Activated B cell treated with CpG ODN at 0.5 μM for 24 hours (primary cell): ENCODE results near the gene C12orf60. TPM values are rescaled to one million over a fixed set of nuclear protein-coding genes. Genes with fewer than 3 reads are reported as not detected.

Source experiments
- ATAC-seq: fragments of 200-7000 bp; cut with Tn5 transposase; one replicate; pipeline ENCODE4 v1.10.0; 2021; ENCODE audit warnings: low read depth, mild to moderate bottlenecking, moderate library complexity
- CTCF ChIA-PET: fragments of 350-600 bp; sonication (Branson Sonifier 250); formaldehyde crosslinking; loops from one replicate; lab custom pipeline; 2021; ENCODE audit warnings: antibody characterized with exemption; lab: Charles Lee
- POLR2A ChIA-PET: fragments of 350-600 bp; sonication (Branson Sonifier 250); formaldehyde crosslinking; loops from one replicate; lab custom pipeline; 2021; ENCODE audit warnings: antibody characterized with exemption; lab: Charles Lee
- DNase-seq: peaks from one replicate; pipeline ENCODE4 v3.0.0; 2022
- H3K27ac Mint-ChIP-seq: one replicate; pipeline ENCODE4 v1.8.0; 2020; ENCODE audit warnings: mixed read lengths
- H3K27me3 Mint-ChIP-seq: one replicate; pipeline ENCODE4 v1.8.0; 2021; ENCODE audit warnings: mixed read lengths
- H3K36me3 Mint-ChIP-seq: one replicate; pipeline ENCODE4 v1.8.0; 2021; ENCODE audit warnings: low read depth, mixed read lengths
- H3K4me1 Mint-ChIP-seq: one replicate; pipeline ENCODE4 v1.8.0; 2021; ENCODE audit warnings: mixed read lengths
- H3K4me3 Mint-ChIP-seq: one replicate; pipeline ENCODE4 v1.8.0; 2020; ENCODE audit warnings: mild to moderate bottlenecking, mixed read lengths
- H3K9me3 Mint-ChIP-seq: one replicate; pipeline ENCODE4 v1.8.0; 2020; ENCODE audit warnings: mixed read lengths
- CTCF ChIP-seq: fragments of 200-600 bp; IDR thresholded peaks from one replicate; pipeline ENCODE4 v1.8.0; 2022; ENCODE audit warnings: antibody characterized with exemption, mild to moderate bottlenecking
- intact Hi-C: fragments of 100-400 bp; cut with micrococcal nuclease; formaldehyde crosslinking; loops from one replicate; pipeline ENCODE4 v1.15.1; 2024
- total RNA-seq: library from RNA; stranded (reverse); gene quantifications from 2 replicates; pipeline ENCODE4 v1.2.3, GENCODE V29; 2022

The C12orf60 gene
- total RNA-seq, 1 donor from 2014 or later = 0.64 TPM

- POLR2A ChIA-PET = interaction anchor here (0.8 to 1.1 kb wide), 3 partner anchors 105 to 374 kb away, joined by 3 to 4 read pairs (median 4); partner anchors contain the start of gene RERG
- no peak for DNase-seq
- ATAC-seq = no peak
- TF ChIP-seq CTCF = no peak
- Mint-ChIP-seq H3K9me3 (no peaks in the 10 kb centered on the region), H3K36me3 (no peaks in the 10 kb centered on the region), H3K27ac (no peak overlapping the region), H3K4me3 (no peak overlapping the region), H3K4me1 (peaks cover 9% of the 10 kb centered on the region), H3K27me3 (no peaks in the 10 kb centered on the region)
- CTCF ChIA-PET = interaction anchor here (0.6 to 7.0 kb wide), 7 partner anchors 8 to 376 kb away, joined by 3 to 139 read pairs (median 5); partner anchors contain the start of genes ERP27 and RERG
- intact Hi-C loops = loop anchor here (10.0 kb wide), 1 partner anchor 678 kb away; no protein-coding TSS in a partner anchor
Observed at GRCh38 chr12:14846876-14847580, 43.6 kb downstream of the C12orf60 start.

- Mint-ChIP-seq H3K9me3 (no peaks in the 10 kb centered on the region), H3K4me1 (peaks cover 13% of the 10 kb centered on the region), H3K27me3 (no peaks in the 10 kb centered on the region), H3K27ac (no peak overlapping the region), H3K36me3 (no peaks in the 10 kb centered on the region), H3K4me3 (no peak overlapping the region)
- no peak for TF ChIP-seq CTCF
- intact Hi-C loops = loop anchor here (10.0 kb wide), 1 partner anchor 675 kb away; no protein-coding TSS in a partner anchor
- ChIA-PET POLR2A (interaction anchor here (1.3 kb wide), 1 partner anchor 145 kb away, joined by 3 read pairs; no protein-coding TSS in a partner anchor), CTCF (interaction anchor here (0.9 to 7.0 kb wide), 2 partner anchors 111 to 145 kb away, joined by 3 to 139 read pairs; no protein-coding TSS in a partner anchor)
- DNase-seq (no peak), ATAC-seq (no peak)
Observed at GRCh38 chr12:14849661-14850060, 46.2 kb downstream of the C12orf60 start.

- intact Hi-C loops = no loop called here
- H3K27ac Mint-ChIP-seq = no peak overlapping the region
Observed at GRCh38 chr12:14850929-14851663, 47.6 kb downstream of the C12orf60 start.

GRCh38 chr12:14852880-14853279 is 49.4 kb downstream of the C12orf60 start:
- Mint-ChIP-seq H3K27me3 (no peaks in the 10 kb centered on the region), H3K4me3 (no peak overlapping the region), H3K9me3 (peaks cover 4% of the 10 kb centered on the region), H3K36me3 (no peaks in the 10 kb centered on the region), H3K4me1 (peaks cover 22% of the 10 kb centered on the region), H3K27ac (no peak overlapping the region)
- DNase-seq (no peak), ATAC-seq (no peak)
- intact Hi-C loops = no loop called here
- no peak for TF ChIP-seq CTCF
- POLR2A ChIA-PET = interaction anchor here (0.7 kb wide), 1 partner anchor 92 kb away, joined by 6 read pairs; no protein-coding TSS in a partner anchor
- CTCF ChIA-PET = interaction anchor here (0.9 to 1.2 kb wide), 2 partner anchors 8 to 143 kb away, joined by 3 read pairs; no protein-coding TSS in a partner anchor

More at GRCh38 chr12:14850929-14851663, 47.6 kb downstream of the C12orf60 start:
- no peak for TF ChIP-seq CTCF
- POLR2A ChIA-PET = no interaction called here
- H3K27me3 Mint-ChIP-seq = no peaks in the 10 kb centered on the region
- ATAC-seq = no peak
- DNase-seq = no peak
- H3K4me1 Mint-ChIP-seq = peaks cover 16% of the 10 kb centered on the region
- no peaks in the 10 kb centered on the region for H3K36me3 Mint-ChIP-seq
- no peaks in the 10 kb centered on the region for H3K9me3 Mint-ChIP-seq
- H3K4me3 Mint-ChIP-seq = no peak overlapping the region
- CTCF ChIA-PET = interaction anchor here (1.2 kb wide), 1 partner anchor 72 kb away, joined by 3 read pairs; no protein-coding TSS in a partner anchor
